Esophagus squamous epithelium (tissue), 5 donors: ENCODE measurements around the gene ACAT2. TPM values are rescaled to one million over a fixed set of nuclear protein-coding genes. Genes with fewer than 3 reads are reported as not detected.

ENCODE experiments used
- DNase-seq: peaks from one replicate; lab custom pipeline; 2025; lab: John Stamatoyannopoulos, UW
- H3K27ac ChIP-seq, 4 donors: fragments of 200-600 bp; sonication (generic); one replicate each; pipeline ENCODE4 v1.5.1; 2016 to 2019; ENCODE audit warnings: mild to moderate bottlenecking in 1 of 4
- H3K27me3 ChIP-seq, 4 donors: fragments of 200-600 bp; sonication (generic); 1 replicate in 3 of 4; 2 replicates in 1 of 4; pipeline versions ENCODE4 v1.5.1 to v1.6.0; 2017 to 2021; ENCODE audit warnings: antibody characterized with exemption in 1 of 4
- H3K36me3 ChIP-seq, 3 donors: fragments of 200-600 bp; sonication (generic); one replicate each; pipeline ENCODE4 v1.5.1; 2016 to 2019
- H3K4me1 ChIP-seq, 3 donors: fragments of 200-600 bp; sonication (generic); one replicate each; pipeline ENCODE4 v1.5.1; 2017 to 2019
- H3K4me3 ChIP-seq, 4 donors: fragments of 200-600 bp; sonication (generic); 1 replicate in 3 of 4; 2 replicates in 1 of 4; pipeline ENCODE4 v1.5.1; 2016 to 2019; ENCODE audit warnings: mild to moderate bottlenecking in 2 of 4, moderate library complexity in 1 of 4
- H3K9me3 ChIP-seq, 3 donors: fragments of 200-600 bp; sonication (generic); one replicate each; pipeline ENCODE4 v1.5.1; 2016 to 2019
- POLR2A ChIP-seq, 4 donors: fragments of 450-650 bp; IDR thresholded peaks; one replicate each; pipeline ENCODE4 v1.6.1; 2017; ENCODE audit warnings: antibody characterized with exemption in 4 of 4, mild to moderate bottlenecking in 4 of 4, moderate library complexity in 3 of 4
- WGBS, 2 donors: methylation state at CpG; one replicate each; pipeline ENCODE4 v1.1.5; 2018; 5-methylcytosine and 5-hydroxymethylcytosine counted together
- intact Hi-C: fragments of 100-400 bp; cut with DNase I; formaldehyde crosslinking; loops from one replicate; pipeline ENCODE4 v1.15.0; 2022
- small RNA-seq, 4 donors: library from RNA; depleted of rRNA; stranded (forward); fragments of <200 nt; gene quantifications; one replicate each; pipeline ENCODE3, GENCODE V24; 2016
- total RNA-seq, 4 donors: library from RNA; depleted of rRNA; stranded (reverse); fragments of >200 nt; gene quantifications; one replicate each; pipeline ENCODE4 v1.1.0, GENCODE V29; 2016
- TF ChIP-seq, protein P1 (sequence below), 6 experiments: fragments of 450-650 bp in 4 of 6; fragments of 200-600 bp in 2 of 6; sonication (generic) in 2 of 6; IDR thresholded peaks; one replicate each; pipeline ENCODE4 v1.5.1; 2016 to 2019; ENCODE audit warnings: antibody characterized with exemption in 6 of 6, mild to moderate bottlenecking in 4 of 6, moderate library complexity in 4 of 6
- donor health status: DM: yes; HTN: yes; CAD: no.

ACAT2 gene
- total RNA-seq, 4 donors from 2014 or later = 24.9 to 56.8 (median 40.8) TPM

DNA sequence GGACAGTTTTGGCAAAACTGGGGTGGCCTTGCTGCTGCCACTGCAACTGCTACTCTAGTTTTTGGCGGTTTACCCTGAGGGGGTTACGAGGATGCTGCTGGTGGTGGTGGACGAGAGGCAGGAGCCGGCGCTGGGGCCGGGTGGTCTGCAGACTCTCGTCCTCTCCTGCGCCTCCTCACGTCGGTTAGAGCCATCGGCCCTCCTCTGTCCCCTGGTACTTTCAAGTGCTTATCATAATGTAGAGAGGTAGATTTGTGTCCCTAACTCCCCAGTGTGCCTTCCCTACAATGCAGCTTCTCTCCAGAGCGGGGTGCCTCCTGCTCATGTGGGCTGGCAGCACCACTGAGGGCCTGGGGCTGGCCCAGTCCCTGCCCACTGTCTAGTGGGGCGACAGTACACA, 64.2 kb downstream of the ACAT2 start:
- Histone ChIP-seq H3K27ac (no peak overlapping the region), H3K27me3 (peaks cover 0 to 9% (median 0%) of the 10 kb centered on the region in 4 donors), H3K4me3 (no peak overlapping the region), H3K36me3 (no peaks in the 10 kb centered on the region), H3K9me3 (no peaks in the 10 kb centered on the region), H3K4me1 (no peaks in the 10 kb centered on the region)
- DNase-seq = no peak
- TF ChIP-seq, protein P1, sequence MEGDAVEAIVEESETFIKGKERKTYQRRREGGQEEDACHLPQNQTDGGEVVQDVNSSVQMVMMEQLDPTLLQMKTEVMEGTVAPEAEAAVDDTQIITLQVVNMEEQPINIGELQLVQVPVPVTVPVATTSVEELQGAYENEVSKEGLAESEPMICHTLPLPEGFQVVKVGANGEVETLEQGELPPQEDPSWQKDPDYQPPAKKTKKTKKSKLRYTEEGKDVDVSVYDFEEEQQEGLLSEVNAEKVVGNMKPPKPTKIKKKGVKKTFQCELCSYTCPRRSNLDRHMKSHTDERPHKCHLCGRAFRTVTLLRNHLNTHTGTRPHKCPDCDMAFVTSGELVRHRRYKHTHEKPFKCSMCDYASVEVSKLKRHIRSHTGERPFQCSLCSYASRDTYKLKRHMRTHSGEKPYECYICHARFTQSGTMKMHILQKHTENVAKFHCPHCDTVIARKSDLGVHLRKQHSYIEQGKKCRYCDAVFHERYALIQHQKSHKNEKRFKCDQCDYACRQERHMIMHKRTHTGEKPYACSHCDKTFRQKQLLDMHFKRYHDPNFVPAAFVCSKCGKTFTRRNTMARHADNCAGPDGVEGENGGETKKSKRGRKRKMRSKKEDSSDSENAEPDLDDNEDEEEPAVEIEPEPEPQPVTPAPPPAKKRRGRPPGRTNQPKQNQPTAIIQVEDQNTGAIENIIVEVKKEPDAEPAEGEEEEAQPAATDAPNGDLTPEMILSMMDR (IDR thresholded peaks at IDR 0.05) = no peak
- intact Hi-C loops = no loop called here
- 86 to 94% methylated on average over 11 of the region's 13 CpGs for WGBS, 2 donors

DNA sequence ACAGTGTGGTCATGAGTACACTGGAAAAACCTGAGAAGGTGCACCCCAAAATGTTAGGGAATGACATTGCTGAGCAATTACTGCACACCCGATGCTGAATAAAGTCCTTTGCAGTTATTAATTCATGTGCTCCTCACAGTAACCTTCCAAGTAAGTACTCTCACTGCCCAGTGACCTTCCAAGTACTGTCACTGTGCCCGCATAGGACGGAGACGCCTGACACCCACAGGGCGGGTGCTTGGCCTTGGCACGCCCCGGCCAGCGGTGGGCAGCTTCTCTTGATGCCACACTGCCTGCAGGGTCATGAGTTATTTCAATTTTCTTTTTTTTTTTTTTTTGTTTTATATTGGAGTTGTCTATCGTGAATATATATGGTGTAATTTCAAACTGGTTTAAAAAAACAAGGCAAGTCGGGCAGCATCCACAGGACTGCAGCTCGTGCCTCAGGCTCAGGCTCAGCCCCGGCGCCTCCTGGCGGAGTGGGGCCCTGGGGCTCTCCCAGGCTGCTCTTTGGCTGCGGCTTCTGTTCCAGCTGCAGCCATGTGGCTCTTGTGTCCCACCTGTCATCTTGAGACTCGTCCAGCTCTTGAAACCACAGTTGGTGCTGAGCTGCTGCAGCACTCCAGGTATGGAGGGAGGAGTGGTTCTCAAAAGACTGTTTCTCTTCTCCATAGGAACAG, 65.3 kb downstream of the ACAT2 start:
- no peaks in the 10 kb centered on the region for H3K9me3 ChIP-seq
- TF ChIP-seq, protein P1 (IDR thresholded peaks at IDR 0.05) = no peak
- TF ChIP-seq POLR2A (IDR thresholded peaks at IDR 0.05) = no peak
- H3K27ac ChIP-seq = no peak overlapping the region
- H3K4me1 ChIP-seq = no peaks in the 10 kb centered on the region
- no peak overlapping the region for H3K4me3 ChIP-seq
- WGBS, 2 donors = 82 to 86% methylated on average over 9 to 16 of the region's 16 CpGs
- DNase-seq = no peak
- H3K27me3 ChIP-seq = peaks cover 0 to 9% (median 0%) of the 10 kb centered on the region in 4 donors
- no peaks in the 10 kb centered on the region for H3K36me3 ChIP-seq
- intact Hi-C loops = no loop called here

DNA sequence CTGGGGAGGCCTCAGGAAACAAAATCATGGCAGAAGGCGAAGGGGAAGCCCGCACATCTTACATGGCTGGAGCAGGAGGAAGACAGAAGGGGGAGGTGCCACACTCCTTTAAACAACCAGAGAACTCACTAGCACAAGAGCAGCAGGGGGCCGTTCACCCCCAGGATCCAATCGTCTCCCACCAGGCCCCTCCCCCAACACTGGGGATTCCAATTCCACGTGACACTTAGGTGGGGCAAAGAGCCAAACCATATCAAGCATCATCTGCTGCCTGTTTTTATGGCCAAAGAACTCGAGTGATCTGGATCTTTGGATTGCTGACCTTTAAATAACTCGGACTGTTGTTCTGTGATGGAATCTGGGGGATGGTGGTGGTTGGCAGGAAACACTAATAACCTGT, 66.2 kb downstream of the ACAT2 start:
- 43 to 51% methylated on average over 6 of the region's 7 CpGs for WGBS, 2 donors
- no peaks in the 10 kb centered on the region for H3K9me3 ChIP-seq
- intact Hi-C loops = no loop called here
- H3K36me3 ChIP-seq = no peaks in the 10 kb centered on the region
- no peak for TF ChIP-seq POLR2A (IDR thresholded peaks at IDR 0.05)
- DNase-seq = no peak
- peaks cover 0 to 4% (median 0%) of the 10 kb centered on the region in 3 donors for H3K4me1 ChIP-seq
- no peak overlapping the region for H3K4me3 ChIP-seq
- no peak overlapping the region for H3K27ac ChIP-seq
- H3K27me3 ChIP-seq = peaks cover 0 to 9% (median 0%) of the 10 kb centered on the region in 4 donors

Small RNAs within 50 kb of the gene (small RNA-seq; reads per million reads assigned to genes)
- gene RNU4ATAC18P (0 to 0.15 (median 0) reads per million in 4 donors), gene SNORA20 (95.4 to 139 (median 99.8) reads per million in 4 donors), gene SNORA29 (0 reads per million in 4 donors)

Other genes with a start within 250 kb of the ACAT2 start
- gene SOD2, start 68.8 kb upstream of the ACAT2 start, total RNA-seq = 100 to 1,000 TPM; 227 to 792 (median 519) TPM
- gene WTAP, start 34.5 kb upstream of the ACAT2 start, total RNA-seq = 100 to 1,000 TPM in 1 of 4 donors, 10 to 100 TPM in 3; 45.0 to 105 (median 82.6) TPM
- 100 to 1,000 TPM in 3 of 4 donors, 10 to 100 TPM in 1; 75.1 to 189 (median 172) TPM for gene TCP1, start 27.6 kb downstream of the ACAT2 start, total RNA-seq
- gene MRPL18, start 28.4 kb downstream of the ACAT2 start, total RNA-seq = 10 to 100 TPM; 46.9 to 94.2 (median 56.0) TPM
- gene PNLDC1, start 38.2 kb downstream of the ACAT2 start, total RNA-seq = not detected
- not detected for gene MAS1, start 128.9 kb downstream of the ACAT2 start, total RNA-seq
- gene IGF2R, start 207.0 kb downstream of the ACAT2 start, total RNA-seq = 10 to 100 TPM; 38.2 to 56.1 (median 52.0) TPM